NCI-H146 treated with DMSO at 0.1 percent for 48 hours (cell line): Measurements from ENCODE around the gene WDR31.
A peak's percentile ranks its signal among the peaks of the same experiment; 100 is the strongest.
"Not testable (repeated sequence)": the region's sequence is repeated elsewhere in the genome, so short reads cannot be mapped to it uniquely, and the experiment has no call there.

Source experiments
- DNase-seq: peaks from one replicate; lab custom pipeline; 2025; ENCODE audit not compliant: unreplicated experiment; lab: John Stamatoyannopoulos, UW

The WDR31 gene

GRCh38 chr9:113340011-113340699 lies at the start of gene WDR31:
Gene WDR31 (minus strand): TSS chr9:113340275. CDS start chr9:113332022, 8,253 bp downstream.
- DNase-seq, result peak; percentile 53

GRCh38 chr9:113389451-113389850 lies 49.4 kb upstream of the WDR31 start:
- DNase-seq, result no peak

- DNase-seq, result no peak
Observed at GRCh38 chr9:113388833-113389232, 48.8 kb upstream of the WDR31 start.

- no peak for DNase-seq
Observed at GRCh38 chr9:113387560-113388230, 47.6 kb upstream of the WDR31 start.

- no peak for DNase-seq
Observed at GRCh38 chr9:113386571-113387393, 46.7 kb upstream of the WDR31 start.

- DNase-seq, result no peak
Observed at GRCh38 chr9:113381909-113382411, 41.9 kb upstream of the WDR31 start.

- DNase-seq, result not testable (repeated sequence)
Observed at GRCh38 chr9:113381441-113381840, 41.4 kb upstream of the WDR31 start.

GRCh38 chr9:113380869-113381378 lies 40.8 kb upstream of the WDR31 start:
- no peak for DNase-seq

GRCh38 chr9:113379829-113380210 lies 39.7 kb upstream of the WDR31 start:
- DNase-seq, result not testable (repeated sequence)

GRCh38 chr9:113379094-113379828 lies 39.2 kb upstream of the WDR31 start:
- DNase-seq, result not testable (repeated sequence)

GRCh38 chr9:113376634-113377567 lies 36.8 kb upstream of the WDR31 start, which contains the start of gene HDHD3:
Gene HDHD3 (minus strand): TSS chr9:113376986. CDS start chr9:113374354, 2,632 bp downstream.
- peak; percentile 25 for DNase-seq

- DNase-seq, result no peak
Observed at GRCh38 chr9:113375057-113376023, 35.3 kb upstream of the WDR31 start.

GRCh38 chr9:113373676-113374392 lies 33.8 kb upstream of the WDR31 start:
- no peak for DNase-seq

GRCh38 chr9:113373256-113373655 lies 33.2 kb upstream of the WDR31 start:
- DNase-seq, result no peak

GRCh38 chr9:113372059-113372458 lies 32.0 kb upstream of the WDR31 start:
- DNase-seq, result no peak

- DNase-seq, result no peak
Observed at GRCh38 chr9:113370806-113371325, 30.8 kb upstream of the WDR31 start.

- no peak for DNase-seq
Observed at GRCh38 chr9:113369855-113370140, 29.7 kb upstream of the WDR31 start.
